GM12892 (cell line): Measurements from ENCODE around the gene MRPL33.

Experiments used
- POLR2A ChIP-seq: IDR thresholded peaks from 2 replicates; pipeline ENCODE4 v1.6.1; 2011; ENCODE audit warnings: low read depth, low read length, control low read depth
- POLR2AphosphoS5 ChIP-seq: IDR thresholded peaks from 2 replicates; pipeline ENCODE4 v1.6.1; 2011; ENCODE audit warnings: low read depth, low read length, control low read depth
- TAF1 ChIP-seq: IDR thresholded peaks from 2 replicates; pipeline ENCODE4 v1.6.1; 2011; ENCODE audit warnings: low read depth, mild to moderate bottlenecking, control low read depth, low read length, borderline replicate concordance

DNA sequence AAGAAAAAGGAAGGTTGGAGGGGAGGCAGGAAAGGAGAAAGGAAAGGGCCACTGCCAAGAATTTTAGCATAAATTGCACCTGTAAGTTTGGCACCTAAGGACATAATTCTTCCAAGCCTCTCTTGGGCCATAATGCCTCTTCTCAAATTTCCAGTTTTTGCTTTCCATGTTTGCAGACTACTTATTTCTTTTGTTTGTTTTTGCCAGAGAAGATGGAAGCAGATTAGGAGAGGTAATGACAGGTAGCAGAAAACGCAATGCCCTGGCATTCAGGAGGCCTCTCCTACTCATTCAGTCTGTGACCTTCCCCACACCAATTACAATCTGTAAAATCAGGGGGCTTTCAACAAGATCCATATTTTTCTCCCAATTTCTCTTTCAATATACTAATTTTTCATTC lies 56.8 kb downstream of the MRPL33 start:
- TF ChIP-seq POLR2AphosphoS5, result no peak
- no peak for TF ChIP-seq POLR2A
- no peak for TF ChIP-seq TAF1
